A549 treated with CORT108297 at 1 μM for 4 hours (cell line): ENCODE data around the gene DEFB121. TPM values are rescaled to one million over a fixed set of nuclear protein-coding genes. Genes with fewer than 3 reads are reported as not detected.

Experiments
- total RNA-seq: library from RNA; stranded (reverse); fragments of 200-300 nt; extraction: Qiagen RNA extraction; gene quantifications from 5 replicates; pipeline ENCODE4 v1.2.3, GENCODE V29; 2022

Gene DEFB121
- not detected in 5 replicates for total RNA-seq

GRCh38 chr20:31406115-31406514 lies at the start of gene DEFB121:
Gene DEFB121 (minus strand): TSS chr20:31406215. CDS start chr20:31406152, 63 bp downstream.

DNA sequence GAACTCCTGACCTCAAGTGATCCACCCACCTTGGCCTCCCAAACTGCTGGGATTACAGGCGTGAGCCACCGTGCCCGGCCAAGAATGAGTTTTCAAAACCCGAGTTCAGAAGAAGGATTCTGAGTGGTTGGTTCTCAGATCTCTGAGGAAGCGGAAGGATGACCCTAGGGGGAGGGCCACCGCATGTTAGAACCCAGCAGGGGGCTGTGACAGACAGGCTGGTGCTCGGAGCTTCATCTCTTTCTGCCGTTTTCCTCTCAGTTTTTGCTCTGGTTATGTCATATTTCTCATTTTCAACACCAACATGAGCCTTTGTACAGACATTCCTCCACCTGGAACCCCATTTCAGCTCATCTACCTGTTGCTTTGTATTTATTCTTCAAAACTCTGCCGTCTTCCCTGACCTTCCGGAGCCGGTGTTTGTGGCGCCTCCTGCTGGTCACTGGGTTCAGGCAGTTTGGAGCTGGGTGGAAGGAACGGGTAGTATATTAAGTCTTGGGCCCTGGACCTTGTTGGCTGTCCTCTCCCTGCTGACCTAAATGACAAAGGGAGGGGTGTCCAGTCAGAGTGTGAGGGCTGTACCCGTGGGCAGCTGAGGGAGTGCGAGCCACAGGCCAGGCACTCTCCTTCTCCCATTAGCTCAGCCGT lies 34.1 kb upstream of the DEFB121 start, which contains the start of gene DEFB123:
TSS of gene DEFB123 (plus strand) at position 621 of the 648 bp plus-strand sequence. CDS start 67 bp downstream, outside the sequence.

DNA sequence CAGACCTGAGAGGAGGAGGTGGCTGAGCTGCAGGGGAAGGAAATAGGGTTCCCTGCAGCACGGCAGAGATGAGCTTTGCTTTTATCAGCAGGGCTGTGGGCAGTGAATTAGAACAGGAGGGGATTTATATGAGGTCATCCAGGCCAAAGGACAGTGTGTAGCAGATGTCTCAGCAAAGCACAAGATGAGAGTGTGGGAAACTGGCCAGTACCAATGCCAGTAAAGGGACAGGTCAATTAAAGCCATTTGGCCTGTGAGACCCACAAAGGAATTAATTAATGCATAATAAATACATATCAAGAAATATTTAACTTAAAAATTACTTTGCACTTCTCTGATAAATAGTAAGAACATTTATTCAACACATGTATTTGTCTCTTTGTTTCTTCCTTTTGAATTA lies 15.5 kb downstream of the DEFB121 start, which contains the start of gene DEFB119:
TSS of gene DEFB119 (minus strand) at position 101 of the 400 bp plus-strand sequence. CDS start 107 bp downstream, outside the sequence.

GRCh38 chr20:31368301-31368700 lies 37.7 kb downstream of the DEFB121 start, which contains the start of gene DEFB118:
Gene DEFB118 (plus strand): TSS chr20:31368601. CDS start chr20:31368651, 50 bp downstream.

Other genes starting within 250 kb of the DEFB121 start
- not detected in 5 replicates for gene DEFB115, start 148.6 kb downstream of the DEFB121 start, total RNA-seq
- not detected in 5 replicates for gene DEFB116, start 97.6 kb downstream of the DEFB121 start, total RNA-seq
- gene DEFB118, start 37.6 kb downstream of the DEFB121 start, total RNA-seq: not detected in 5 replicates
- gene DEFB119, start 15.6 kb downstream of the DEFB121 start, total RNA-seq: not detected in 5 replicates
- not detected in 5 replicates for gene DEFB123, start 34.4 kb upstream of the DEFB121 start, total RNA-seq
- gene DEFB124, start 68.9 kb upstream of the DEFB121 start, total RNA-seq: not detected in 5 replicates
- 0.12 to 0.23 TPM (median 0.13 TPM) in 5 replicates for gene REM1, start 69.1 kb upstream of the DEFB121 start, total RNA-seq
- gene HM13, start 108.2 kb upstream of the DEFB121 start, total RNA-seq: 203 to 272 TPM (median 251 TPM) in 5 replicates
- 254 to 431 TPM (median 298 TPM) in 5 replicates for gene ID1, start 199.1 kb upstream of the DEFB121 start, total RNA-seq
- gene COX4I2, start 231.7 kb upstream of the DEFB121 start, total RNA-seq: not detected in 5 replicates